ENCODE measurements around the gene NAXD.
A peak's percentile ranks its signal among the peaks of the same experiment; 100 is the strongest.

- TF ChIP-seq CTCF (IDR thresholded peaks at IDR 0.05) (peak; percentile 34 to 71 (median 62)), POLR2A (IDR thresholded peaks at IDR 0.05) (no peak)
Observed at GRCh38 chr13:110593430-110594130, 21.8 kb upstream of the NAXD start.

Measured in esophagus squamous epithelium (tissue), 4 donors.